ENCODE results near the gene STAT3.

DNA sequence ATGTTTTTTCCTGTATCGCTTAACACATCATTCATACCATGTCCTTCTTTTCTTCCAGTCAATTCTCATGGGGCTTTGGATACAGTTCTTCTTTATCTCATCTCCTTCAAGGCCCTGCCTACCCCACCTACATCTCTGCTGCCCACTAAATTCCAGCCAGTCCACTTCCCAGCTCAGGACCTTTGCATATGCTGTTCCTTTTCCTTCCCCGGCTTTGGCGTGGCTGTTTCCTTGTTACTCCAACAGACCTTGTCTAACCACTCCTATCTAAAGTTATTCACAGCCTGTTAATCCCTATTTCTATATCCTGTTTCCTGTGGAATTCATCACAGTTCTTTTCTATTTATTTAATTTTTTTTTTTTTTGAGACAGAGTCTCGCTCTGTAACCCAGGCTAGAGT, 6.6 kb upstream of the STAT3 start:
- TF ChIP-seq, protein P1, sequence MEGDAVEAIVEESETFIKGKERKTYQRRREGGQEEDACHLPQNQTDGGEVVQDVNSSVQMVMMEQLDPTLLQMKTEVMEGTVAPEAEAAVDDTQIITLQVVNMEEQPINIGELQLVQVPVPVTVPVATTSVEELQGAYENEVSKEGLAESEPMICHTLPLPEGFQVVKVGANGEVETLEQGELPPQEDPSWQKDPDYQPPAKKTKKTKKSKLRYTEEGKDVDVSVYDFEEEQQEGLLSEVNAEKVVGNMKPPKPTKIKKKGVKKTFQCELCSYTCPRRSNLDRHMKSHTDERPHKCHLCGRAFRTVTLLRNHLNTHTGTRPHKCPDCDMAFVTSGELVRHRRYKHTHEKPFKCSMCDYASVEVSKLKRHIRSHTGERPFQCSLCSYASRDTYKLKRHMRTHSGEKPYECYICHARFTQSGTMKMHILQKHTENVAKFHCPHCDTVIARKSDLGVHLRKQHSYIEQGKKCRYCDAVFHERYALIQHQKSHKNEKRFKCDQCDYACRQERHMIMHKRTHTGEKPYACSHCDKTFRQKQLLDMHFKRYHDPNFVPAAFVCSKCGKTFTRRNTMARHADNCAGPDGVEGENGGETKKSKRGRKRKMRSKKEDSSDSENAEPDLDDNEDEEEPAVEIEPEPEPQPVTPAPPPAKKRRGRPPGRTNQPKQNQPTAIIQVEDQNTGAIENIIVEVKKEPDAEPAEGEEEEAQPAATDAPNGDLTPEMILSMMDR (IDR thresholded peaks at IDR 0.05; ENCODE audit: low read depth, low read length, poor library complexity, severe bottlenecking), result no peak
- no peak for TF ChIP-seq EZH2phosphoT487 (IDR thresholded peaks at IDR 0.05; ENCODE audit: borderline replicate concordance, low read length)

All from DOHH2 (cell line).